ENCODE data around the gene GSAP.

GSAP gene

GRCh38 chr7:77409005-77409738 is 7.0 kb downstream of the GSAP start:
- DNase-seq (ENCODE audit: low read depth in 3 of 3) = no peak

- DNase-seq (ENCODE audit: low read depth in 3 of 3) = no peak
Observed at GRCh38 chr7:77407906-77408305, 8.2 kb downstream of the GSAP start.

- no peak for DNase-seq (ENCODE audit: low read depth in 3 of 3)
Observed at GRCh38 chr7:77406421-77406820, 9.7 kb downstream of the GSAP start.

- DNase-seq (ENCODE audit: low read depth in 3 of 3) = no peak
Observed at GRCh38 chr7:77404641-77405040, 11.5 kb downstream of the GSAP start.

GRCh38 chr7:77403957-77404356 is 12.2 kb downstream of the GSAP start:
- DNase-seq (ENCODE audit: low read depth in 3 of 3) = no peak

GRCh38 chr7:77402818-77403217 is 13.3 kb downstream of the GSAP start:
- DNase-seq (ENCODE audit: low read depth in 3 of 3) = no peak

- DNase-seq (ENCODE audit: low read depth in 3 of 3) = no peak
Observed at GRCh38 chr7:77401002-77401401, 15.1 kb downstream of the GSAP start.

- no peak for DNase-seq (ENCODE audit: low read depth in 3 of 3)
Observed at GRCh38 chr7:77399816-77400215, 16.3 kb downstream of the GSAP start.

- DNase-seq (ENCODE audit: low read depth in 3 of 3) = no peak
Observed at GRCh38 chr7:77396894-77397547, 19.1 kb downstream of the GSAP start.

GRCh38 chr7:77395626-77396025 is 20.5 kb downstream of the GSAP start:
- DNase-seq (ENCODE audit: low read depth in 3 of 3) = no peak

GRCh38 chr7:77393954-77394353 is 22.2 kb downstream of the GSAP start:
- DNase-seq (ENCODE audit: low read depth in 3 of 3) = no peak

GRCh38 chr7:77393261-77393660 is 22.9 kb downstream of the GSAP start:
- DNase-seq (ENCODE audit: low read depth in 3 of 3) = no peak

GRCh38 chr7:77391230-77391629 is 24.9 kb downstream of the GSAP start:
- DNase-seq (ENCODE audit: low read depth in 3 of 3) = no peak

- no peak for DNase-seq (ENCODE audit: low read depth in 3 of 3)
Observed at GRCh38 chr7:77388055-77388641, 28.0 kb downstream of the GSAP start.

GRCh38 chr7:77386165-77386822 is 29.9 kb downstream of the GSAP start:
- no peak for DNase-seq (ENCODE audit: low read depth in 3 of 3)

- DNase-seq (ENCODE audit: low read depth in 3 of 3) = no peak
Observed at GRCh38 chr7:77383333-77383740, 32.8 kb downstream of the GSAP start.

GRCh38 chr7:77382532-77382931 is 33.6 kb downstream of the GSAP start:
- DNase-seq (ENCODE audit: low read depth in 3 of 3) = no peak

GRCh38 chr7:77378584-77378983 is 37.6 kb downstream of the GSAP start:
- DNase-seq (ENCODE audit: low read depth in 3 of 3) = no peak

- DNase-seq (ENCODE audit: low read depth in 3 of 3) = no peak
Observed at GRCh38 chr7:77370606-77371005, 45.5 kb downstream of the GSAP start.

GRCh38 chr7:77368974-77369373 is 47.2 kb downstream of the GSAP start:
- DNase-seq (ENCODE audit: low read depth in 3 of 3) = no peak

- DNase-seq (ENCODE audit: low read depth in 3 of 3) = no peak
Observed at GRCh38 chr7:77367976-77368375, 48.2 kb downstream of the GSAP start.

- DNase-seq (ENCODE audit: low read depth in 3 of 3) = no peak
Observed at GRCh38 chr7:77362905-77363304, 53.2 kb downstream of the GSAP start.

- DNase-seq (ENCODE audit: low read depth in 3 of 3) = no peak
Observed at GRCh38 chr7:77360969-77361368, 55.2 kb downstream of the GSAP start.
